ENCODE measurements around the gene CLPTM1L.

- TF ChIP-seq CTCF (conservative IDR thresholded peaks at IDR 0.05; ENCODE audit: low read length) = no peak
- TF ChIP-seq EZH2phosphoT487 (IDR thresholded peaks at IDR 0.05; ENCODE audit: borderline replicate concordance, low read depth, low read length) = no peak
Observed at GRCh38 chr5:1376981-1377380, 32.1 kb upstream of the CLPTM1L start.
